ENCODE measurements around the gene CNOT4.

Gene CNOT4

GRCh38 chr7:135385209-135385608, 124.7 kb downstream of the CNOT4 start:
- no peak for DNase-seq (ENCODE audit: low read depth, low spot score)
- no peak overlapping the region for H3K9ac ChIP-seq (ENCODE audit: insufficient read length)
- no peaks in the 10 kb centered on the region for H3K9me3 ChIP-seq (ENCODE audit: low read depth, low read length)
- TF ChIP-seq EZH2 (IDR thresholded peaks at IDR 0.05) (no peak), POLR2AphosphoS5 (IDR thresholded peaks at IDR 0.05; ENCODE audit: borderline replicate concordance, low read depth, low read length) (no peak), FOXP2 (optimal IDR thresholded peaks at IDR 0.05; ENCODE audit: control extremely low read depth, extremely low read length, insufficient read depth) (no peak)
- H3K27ac ChIP-seq = no peak overlapping the region
- H3K36me3 ChIP-seq (ENCODE audit: insufficient read depth, low read length) = peaks cover 4% of the 10 kb centered on the region; the same call in 1 of the 2 replicates
- H3K4me3 ChIP-seq = no peak overlapping the region

GRCh38 chr7:135383525-135384175, 126.3 kb downstream of the CNOT4 start:
- no peak for DNase-seq (ENCODE audit: low read depth, low spot score)
- Histone ChIP-seq H3K9me3 (ENCODE audit: low read depth, low read length) (no peaks in the 10 kb centered on the region), H3K27ac (no peak overlapping the region), H3K9ac (ENCODE audit: insufficient read length) (no peak overlapping the region), H3K4me3 (no peak overlapping the region), H3K36me3 (ENCODE audit: insufficient read depth, low read length) (no peaks in the 10 kb centered on the region)
- TF ChIP-seq POLR2AphosphoS5 (IDR thresholded peaks at IDR 0.05; ENCODE audit: borderline replicate concordance, low read depth, low read length) (no peak), EZH2 (IDR thresholded peaks at IDR 0.05) (no peak), FOXP2 (optimal IDR thresholded peaks at IDR 0.05; ENCODE audit: control extremely low read depth, extremely low read length, insufficient read depth) (no peak)

GRCh38 chr7:135382173-135382572, 127.7 kb downstream of the CNOT4 start:
- Histone ChIP-seq H3K27ac (no peak overlapping the region), H3K9me3 (ENCODE audit: low read depth, low read length) (no peaks in the 10 kb centered on the region), H3K9ac (ENCODE audit: insufficient read length) (no peak overlapping the region), H3K36me3 (ENCODE audit: insufficient read depth, low read length) (no peaks in the 10 kb centered on the region), H3K4me3 (no peak overlapping the region)
- no peak for TF ChIP-seq FOXP2 (optimal IDR thresholded peaks at IDR 0.05; ENCODE audit: control extremely low read depth, extremely low read length, insufficient read depth)
- TF ChIP-seq EZH2 (IDR thresholded peaks at IDR 0.05) = no peak
- TF ChIP-seq POLR2AphosphoS5 (IDR thresholded peaks at IDR 0.05; ENCODE audit: borderline replicate concordance, low read depth, low read length) = no peak
- no peak for DNase-seq (ENCODE audit: low read depth, low spot score)

- no peaks in the 10 kb centered on the region for H3K36me3 ChIP-seq (ENCODE audit: insufficient read depth, low read length)
- TF ChIP-seq FOXP2 (optimal IDR thresholded peaks at IDR 0.05; ENCODE audit: control extremely low read depth, extremely low read length, insufficient read depth) (no peak), POLR2AphosphoS5 (IDR thresholded peaks at IDR 0.05; ENCODE audit: borderline replicate concordance, low read depth, low read length) (no peak), EZH2 (IDR thresholded peaks at IDR 0.05) (no peak)
- H3K4me3 ChIP-seq = no peak overlapping the region
- H3K9ac ChIP-seq (ENCODE audit: insufficient read length) = no peak overlapping the region
- H3K9me3 ChIP-seq (ENCODE audit: low read depth, low read length) = no peaks in the 10 kb centered on the region
- no peak overlapping the region for H3K27ac ChIP-seq
- DNase-seq (ENCODE audit: low read depth, low spot score) = no peak
These were observed 128.5 kb downstream of the CNOT4 start for GRCh38 chr7:135381369-135381768.

GRCh38 chr7:135380351-135380750, 129.6 kb downstream of the CNOT4 start:
- no peak for DNase-seq (ENCODE audit: low read depth, low spot score)

GRCh38 chr7:135377171-135377570, 132.7 kb downstream of the CNOT4 start:
- Histone ChIP-seq H3K9ac (ENCODE audit: insufficient read length) (no peak overlapping the region), H3K4me3 (no peak overlapping the region), H3K36me3 (ENCODE audit: insufficient read depth, low read length) (no peaks in the 10 kb centered on the region), H3K9me3 (ENCODE audit: low read depth, low read length) (no peaks in the 10 kb centered on the region), H3K27ac (no peak overlapping the region)
- DNase-seq (ENCODE audit: low read depth, low spot score) = no peak
- TF ChIP-seq FOXP2 (optimal IDR thresholded peaks at IDR 0.05; ENCODE audit: control extremely low read depth, extremely low read length, insufficient read depth) (no peak), POLR2AphosphoS5 (IDR thresholded peaks at IDR 0.05; ENCODE audit: borderline replicate concordance, low read depth, low read length) (no peak), EZH2 (IDR thresholded peaks at IDR 0.05) (no peak)

More at GRCh38 chr7:135380351-135380750, 129.6 kb downstream of the CNOT4 start:
- Histone ChIP-seq H3K27ac (no peak overlapping the region), H3K4me3 (no peak overlapping the region), H3K9ac (ENCODE audit: insufficient read length) (no peak overlapping the region), H3K9me3 (ENCODE audit: low read depth, low read length) (no peaks in the 10 kb centered on the region), H3K36me3 (ENCODE audit: insufficient read depth, low read length) (no peaks in the 10 kb centered on the region)
- TF ChIP-seq EZH2 (IDR thresholded peaks at IDR 0.05) (no peak), POLR2AphosphoS5 (IDR thresholded peaks at IDR 0.05; ENCODE audit: borderline replicate concordance, low read depth, low read length) (no peak), FOXP2 (optimal IDR thresholded peaks at IDR 0.05; ENCODE audit: control extremely low read depth, extremely low read length, insufficient read depth) (no peak)

GRCh38 chr7:135375908-135376699, 133.8 kb downstream of the CNOT4 start:
- TF ChIP-seq POLR2AphosphoS5 (IDR thresholded peaks at IDR 0.05; ENCODE audit: borderline replicate concordance, low read depth, low read length) (no peak), FOXP2 (optimal IDR thresholded peaks at IDR 0.05; ENCODE audit: control extremely low read depth, extremely low read length, insufficient read depth) (no peak), EZH2 (IDR thresholded peaks at IDR 0.05) (no peak)
- no peak overlapping the region for H3K27ac ChIP-seq
- DNase-seq (ENCODE audit: low read depth, low spot score) = no peak
- H3K9ac ChIP-seq (ENCODE audit: insufficient read length) = no peak overlapping the region
- no peak overlapping the region for H3K4me3 ChIP-seq
- H3K9me3 ChIP-seq (ENCODE audit: low read depth, low read length) = no peaks in the 10 kb centered on the region
- no peaks in the 10 kb centered on the region for H3K36me3 ChIP-seq (ENCODE audit: insufficient read depth, low read length)

- no peak for TF ChIP-seq POLR2AphosphoS5 (IDR thresholded peaks at IDR 0.05; ENCODE audit: borderline replicate concordance, low read depth, low read length)
- no peak for TF ChIP-seq FOXP2 (optimal IDR thresholded peaks at IDR 0.05; ENCODE audit: control extremely low read depth, extremely low read length, insufficient read depth)
- no peak for TF ChIP-seq EZH2 (IDR thresholded peaks at IDR 0.05)
- Histone ChIP-seq H3K36me3 (ENCODE audit: insufficient read depth, low read length) (no peaks in the 10 kb centered on the region), H3K9ac (ENCODE audit: insufficient read length) (no peak overlapping the region), H3K4me3 (no peak overlapping the region), H3K9me3 (ENCODE audit: low read depth, low read length) (no peaks in the 10 kb centered on the region), H3K27ac (no peak overlapping the region)
- DNase-seq (ENCODE audit: low read depth, low spot score) = no peak
These were observed 135.2 kb downstream of the CNOT4 start for GRCh38 chr7:135374736-135375135.

Measured in SK-N-MC (cell line).